RWPE2 (cell line): ENCODE results near the gene OR6S1.
A peak's percentile ranks its signal among the peaks of the same experiment; 100 is the strongest.

Experiments
- ATAC-seq: fragments of 200-7000 bp; cut with Tn5 transposase; 3 replicates; pipeline ENCODE4 v1.9.1; 2021; ENCODE audit warnings: low read depth
- DNase-seq: peaks from one replicate; pipeline ENCODE4 v3.0.0-alpha.2; 2020; ENCODE audit warnings: low spot score
- H3K27ac ChIP-seq: fragments of 450-650 bp; 2 replicates; pipeline ENCODE4 v1.5.1; 2017; ENCODE audit warnings: mild to moderate bottlenecking; ENCODE audit not compliant: poor library complexity, severe bottlenecking
- H3K27me3 ChIP-seq: fragments of 250-450 bp; sonication (Bioruptor Pico); 2 replicates; pipeline ENCODE4 v1.5.1; 2021; ENCODE audit warnings: mild to moderate bottlenecking, moderate library complexity; ENCODE audit not compliant: insufficient read depth, poor library complexity, severe bottlenecking
- H3K36me3 ChIP-seq: fragments of 250-450 bp; sonication (Bioruptor Pico); 2 replicates; pipeline ENCODE4 v1.5.1; 2020; ENCODE audit warnings: low read depth, mild to moderate bottlenecking, moderate library complexity
- H3K4me1 ChIP-seq: fragments of 250-450 bp; sonication (Bioruptor Pico); 2 replicates; pipeline ENCODE4 v1.5.1; 2021; ENCODE audit warnings: mild to moderate bottlenecking, moderate library complexity; ENCODE audit not compliant: insufficient read depth, poor library complexity, severe bottlenecking
- H3K4me3 ChIP-seq: fragments of 250-450 bp; sonication (Bioruptor Pico); 2 replicates; pipeline ENCODE4 v1.5.1; 2021; ENCODE audit warnings: mild to moderate bottlenecking, moderate library complexity; ENCODE audit not compliant: severe bottlenecking
- H3K9me3 ChIP-seq: fragments of 250-450 bp; sonication (Bioruptor Pico); 2 replicates; pipeline ENCODE4 v1.5.1; 2021; ENCODE audit warnings: mild to moderate bottlenecking, moderate library complexity; ENCODE audit not compliant: severe bottlenecking
- TF ChIP-seq, protein P1 (sequence below): fragments of 450-650 bp; IDR thresholded peaks from one replicate; pipeline ENCODE4 v1.5.1; 2017; ENCODE audit warnings: mild to moderate bottlenecking, moderate library complexity; ENCODE audit not compliant: poor library complexity, severe bottlenecking

OR6S1 gene

DNA sequence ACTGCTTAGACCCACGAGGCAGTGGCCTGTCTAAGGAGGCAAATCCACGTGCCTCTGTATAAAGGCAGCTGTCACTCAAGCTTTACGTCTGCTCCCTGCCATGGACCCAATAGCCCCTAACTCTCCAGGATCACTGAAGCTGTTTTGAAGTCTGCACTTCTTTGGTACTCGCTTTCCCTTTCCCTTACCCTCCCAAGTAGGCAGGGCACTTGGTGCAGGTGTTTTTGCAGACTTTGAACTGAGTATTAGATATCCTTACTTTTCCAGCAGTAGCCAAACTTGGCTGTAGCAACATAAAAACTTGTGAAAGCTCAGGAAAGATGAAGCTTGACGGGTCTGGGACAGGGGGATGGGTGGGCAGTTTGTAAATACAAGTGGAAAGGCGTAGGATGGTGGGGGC lies 17.8 kb upstream of the OR6S1 start:
- Histone ChIP-seq H3K27me3 (peaks cover 15% of the 10 kb centered on the region), H3K4me3 (no peak overlapping the region), H3K27ac (no peak overlapping the region), H3K4me1 (no peaks in the 10 kb centered on the region), H3K9me3 (no peaks in the 10 kb centered on the region), H3K36me3 (no peaks in the 10 kb centered on the region)
- ATAC-seq (no peak), DNase-seq (no peak)
- TF ChIP-seq, protein P1, sequence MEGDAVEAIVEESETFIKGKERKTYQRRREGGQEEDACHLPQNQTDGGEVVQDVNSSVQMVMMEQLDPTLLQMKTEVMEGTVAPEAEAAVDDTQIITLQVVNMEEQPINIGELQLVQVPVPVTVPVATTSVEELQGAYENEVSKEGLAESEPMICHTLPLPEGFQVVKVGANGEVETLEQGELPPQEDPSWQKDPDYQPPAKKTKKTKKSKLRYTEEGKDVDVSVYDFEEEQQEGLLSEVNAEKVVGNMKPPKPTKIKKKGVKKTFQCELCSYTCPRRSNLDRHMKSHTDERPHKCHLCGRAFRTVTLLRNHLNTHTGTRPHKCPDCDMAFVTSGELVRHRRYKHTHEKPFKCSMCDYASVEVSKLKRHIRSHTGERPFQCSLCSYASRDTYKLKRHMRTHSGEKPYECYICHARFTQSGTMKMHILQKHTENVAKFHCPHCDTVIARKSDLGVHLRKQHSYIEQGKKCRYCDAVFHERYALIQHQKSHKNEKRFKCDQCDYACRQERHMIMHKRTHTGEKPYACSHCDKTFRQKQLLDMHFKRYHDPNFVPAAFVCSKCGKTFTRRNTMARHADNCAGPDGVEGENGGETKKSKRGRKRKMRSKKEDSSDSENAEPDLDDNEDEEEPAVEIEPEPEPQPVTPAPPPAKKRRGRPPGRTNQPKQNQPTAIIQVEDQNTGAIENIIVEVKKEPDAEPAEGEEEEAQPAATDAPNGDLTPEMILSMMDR: no peak

DNA sequence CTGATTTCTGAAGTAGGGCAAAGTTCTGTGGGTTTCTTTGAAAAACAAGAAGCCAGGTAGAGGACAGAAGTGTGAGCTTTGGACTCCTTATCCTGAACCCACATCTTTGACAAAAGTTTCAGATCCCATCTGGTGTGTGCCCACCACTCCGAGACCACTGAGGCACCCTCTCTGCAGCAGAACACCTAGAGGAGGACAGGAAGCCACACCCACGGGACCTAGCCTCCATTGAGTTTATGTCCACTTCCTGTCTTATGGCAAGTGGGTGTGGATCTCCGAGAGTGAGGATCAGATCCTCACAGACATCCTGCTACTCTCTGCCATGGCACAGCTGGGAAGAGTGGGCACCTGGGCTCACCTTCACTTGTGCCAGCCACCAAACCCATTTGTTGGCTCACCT lies 16.8 kb upstream of the OR6S1 start:
- no peaks in the 10 kb centered on the region for H3K36me3 ChIP-seq
- DNase-seq (no peak), ATAC-seq (no peak)
- peaks cover 4% of the 10 kb centered on the region for H3K4me1 ChIP-seq
- H3K4me3 ChIP-seq: no peak overlapping the region
- H3K27ac ChIP-seq: no peak overlapping the region
- H3K27me3 ChIP-seq: peaks cover 22% of the 10 kb centered on the region
- TF ChIP-seq, protein P1: no peak
- H3K9me3 ChIP-seq: no peaks in the 10 kb centered on the region

DNA sequence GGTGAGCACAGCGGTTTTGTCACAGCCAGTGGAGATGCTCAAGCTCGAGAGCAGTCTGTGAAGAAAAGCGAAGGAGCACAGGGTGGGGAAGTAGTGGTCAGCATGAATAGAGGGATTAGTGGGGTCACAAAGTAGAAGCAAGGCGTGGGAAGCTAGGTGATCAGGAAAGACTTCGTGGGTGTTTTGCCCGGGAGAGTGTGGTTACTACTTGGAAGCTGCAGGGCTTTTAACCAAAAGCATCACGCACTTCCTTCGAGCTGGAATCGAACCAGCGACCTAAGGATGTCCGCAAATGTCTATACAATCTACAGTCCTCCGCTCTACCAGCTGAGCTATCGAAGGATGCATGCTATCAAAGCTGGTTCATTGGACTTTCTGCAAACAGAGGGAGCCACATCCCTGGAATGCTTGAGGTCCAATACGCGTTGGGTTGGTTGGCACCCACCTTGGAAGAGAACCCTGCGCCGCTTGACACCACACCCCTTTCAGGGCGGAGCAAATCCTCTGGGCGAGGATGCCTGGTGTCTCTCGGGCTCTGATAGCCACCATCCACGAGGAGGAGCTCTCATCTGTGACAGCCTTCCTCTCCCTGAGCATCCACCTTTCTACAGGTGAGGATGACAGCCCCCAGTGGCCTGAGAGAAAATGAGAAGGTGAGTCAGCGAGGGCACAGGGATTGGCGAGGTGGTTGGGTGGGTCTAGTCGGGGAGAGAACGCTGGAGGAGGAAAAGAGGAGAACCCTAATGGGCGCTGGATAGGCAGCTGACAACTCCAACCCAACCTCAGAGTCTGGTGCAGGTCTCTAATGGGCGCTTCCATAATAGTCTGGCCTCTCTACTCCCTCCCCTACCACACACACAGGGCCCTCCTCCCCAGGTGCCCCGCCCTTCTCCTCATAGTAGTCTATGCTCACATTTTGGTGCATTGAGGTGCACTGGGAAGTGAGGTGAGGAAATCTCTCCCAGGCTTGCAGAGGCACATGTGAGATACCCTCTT lies 16.0 kb upstream of the OR6S1 start:
- DNase-seq: peak; percentile 81
- TF ChIP-seq, protein P1: peak; percentile 57
- Histone ChIP-seq H3K27ac (no peak overlapping the region), H3K4me3 (peak overlapping the region; percentile 3), H3K27me3 (peaks cover 22% of the 10 kb centered on the region), H3K4me1 (peaks cover 4% of the 10 kb centered on the region), H3K36me3 (no peaks in the 10 kb centered on the region), H3K9me3 (no peaks in the 10 kb centered on the region)
- ATAC-seq: peak; percentile 78

DNA sequence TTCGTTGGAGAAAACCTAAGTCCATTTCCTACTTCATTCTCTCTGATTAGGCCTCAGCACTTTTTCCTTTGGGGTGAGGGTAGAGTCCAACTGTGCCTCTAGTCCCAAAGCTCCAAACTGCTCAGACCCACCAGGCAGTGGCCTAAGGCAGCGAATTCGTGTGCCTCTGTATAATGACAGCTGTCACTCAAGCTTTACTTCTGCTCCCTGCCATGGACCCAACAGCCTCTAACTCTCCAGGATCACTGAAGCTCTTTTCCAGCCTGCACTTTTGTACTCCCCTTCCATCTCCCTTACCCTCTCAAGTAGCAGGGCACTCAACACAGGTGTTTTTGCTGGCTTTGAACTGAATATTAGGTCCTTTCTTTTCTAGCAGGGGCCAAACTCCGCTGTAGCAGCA lies 14.8 kb upstream of the OR6S1 start:
- ATAC-seq (no peak), DNase-seq (no peak)
- TF ChIP-seq, protein P1: no peak
- no peaks in the 10 kb centered on the region for H3K36me3 ChIP-seq
- H3K4me3 ChIP-seq: no peak overlapping the region
- H3K27me3 ChIP-seq: peaks cover 22% of the 10 kb centered on the region
- no peaks in the 10 kb centered on the region for H3K9me3 ChIP-seq
- H3K4me1 ChIP-seq: peaks cover 4% of the 10 kb centered on the region
- no peak overlapping the region for H3K27ac ChIP-seq

DNA sequence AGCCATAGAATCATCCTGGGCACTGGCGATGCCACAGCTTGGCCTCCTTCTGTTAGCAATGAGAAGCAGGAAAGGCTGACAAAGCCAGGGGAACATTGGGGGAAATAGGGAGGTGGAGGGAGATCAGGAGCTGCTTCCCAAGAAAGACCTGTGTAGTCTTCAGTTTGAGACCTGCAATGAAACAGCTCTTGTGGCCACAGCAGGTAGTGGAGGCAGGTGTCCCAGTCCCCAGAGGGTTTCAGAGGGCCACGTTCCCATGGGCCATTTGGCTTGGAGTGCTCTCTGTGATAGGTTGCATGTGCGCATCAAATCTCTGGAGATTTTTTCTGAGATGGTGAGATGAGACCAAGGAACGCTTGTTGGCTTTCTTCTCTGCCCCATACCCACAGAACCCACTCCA lies 14.4 kb upstream of the OR6S1 start:
- no peaks in the 10 kb centered on the region for H3K36me3 ChIP-seq
- peaks cover 4% of the 10 kb centered on the region for H3K4me1 ChIP-seq
- TF ChIP-seq, protein P1: no peak
- H3K9me3 ChIP-seq: no peaks in the 10 kb centered on the region
- H3K4me3 ChIP-seq: no peak overlapping the region
- peaks cover 22% of the 10 kb centered on the region for H3K27me3 ChIP-seq
- no peak overlapping the region for H3K27ac ChIP-seq
- ATAC-seq (no peak), DNase-seq (no peak)
